Heart left ventricle (tissue), 16 donors: ENCODE measurements around the gene SPECC1. TPM values are rescaled to one million over a fixed set of nuclear protein-coding genes. Genes with fewer than 3 reads are reported as not detected.

Experiments used
- ATAC-seq, 4 donors: fragments of 200-7000 bp; cut with Tn5 transposase; one replicate each; pipeline ENCODE4 v1.9.1; 2020 to 2022; ENCODE audit warnings: moderate library complexity in 4 of 4, mild to moderate bottlenecking in 3 of 4, moderate number of reproducible peaks in 1 of 4
- DNase-seq, 5 donors: peaks; one replicate each; pipeline ENCODE4 v3.0.0-alpha.2; 2020
- H3K27ac ChIP-seq, 12 donors: fragments of 200-600 bp; sonication (generic) in 4 of 12; one replicate each; pipeline versions ENCODE4 v1.5.0 to v1.8.0; 2016 to 2022; ENCODE audit warnings: mild to moderate bottlenecking in 2 of 12
- H3K27me3 ChIP-seq, 9 donors: fragments of 200-600 bp; sonication (generic) in 2 of 9; one replicate each; pipeline versions ENCODE4 v1.5.1 to v1.8.0; 2016 to 2022; ENCODE audit warnings: mild to moderate bottlenecking in 3 of 9
- H3K36me3 ChIP-seq, 9 donors: fragments of 200-600 bp; sonication (generic) in 2 of 9; one replicate each; pipeline versions ENCODE4 v1.5.0 to v1.8.0; 2018 to 2022; ENCODE audit warnings: mild to moderate bottlenecking in 2 of 9
- H3K4me1 ChIP-seq, 12 donors: fragments of 200-600 bp; sonication (generic) in 4 of 12; one replicate each; pipeline versions ENCODE4 v1.5.0 to v1.8.0; 2016 to 2022; ENCODE audit warnings: mild to moderate bottlenecking in 3 of 12
- H3K4me3 ChIP-seq, 12 donors: fragments of 200-600 bp; sonication (generic) in 4 of 12; one replicate each; pipeline versions ENCODE4 v1.5.0 to v1.8.0; 2017 to 2022; ENCODE audit warnings: mild to moderate bottlenecking in 9 of 12, moderate library complexity in 4 of 12
- H3K9me3 ChIP-seq, 12 donors: fragments of 200-600 bp; sonication (generic) in 4 of 12; one replicate each; pipeline versions ENCODE4 v1.5.0 to v1.8.0; 2016 to 2022; ENCODE audit warnings: mild to moderate bottlenecking in 1 of 12
- POLR2A ChIP-seq, 2 donors: fragments of 450-650 bp; IDR thresholded peaks; one replicate each; pipeline ENCODE4 v1.6.1; 2017; ENCODE audit warnings: antibody characterized with exemption in 2 of 2, mild to moderate bottlenecking in 2 of 2, moderate library complexity in 2 of 2
- whole genome bisulfite sequencing, 4 donors: extraction: QIAGEN DNeasy Blood & Tissue Kit in 2 of 4; methylation state at CpG; one replicate each; pipeline versions ENCODE4 v1.1.5 to v1.1.7; 2013 to 2018; 5-methylcytosine and 5-hydroxymethylcytosine counted together
- intact Hi-C, 10 donors: fragments of 100-400 bp; cut with DNase I; formaldehyde crosslinking; loops; one replicate each; pipeline versions ENCODE4 v1.11.1 to v1.14.2; 2022
- polyA plus RNA-seq, 2 donors: library from polyadenylated mRNA; stranded (reverse); fragments of 200-250 nt; gene quantifications; one replicate each; pipeline ENCODE4 v1.2.3, GENCODE V29; 2013
- total RNA-seq, 9 donors: library from RNA; depleted of rRNA in 2 of 9; stranded (reverse); fragments of >200 nt in 2 of 9; fragmentation: NEBNext Ultra II Directional in 3 of 9; extraction: Animal tissue kit (Norgen Biotek cat#: 25700) in 3 of 9; gene quantifications; one replicate each; pipeline versions ENCODE4 v1.1.0 to v1.2.4, GENCODE V29; 2016 to 2023
- TF ChIP-seq, protein P1 (sequence below), 12 donors: fragments of 200-600 bp; sonication (generic) in 4 of 12; IDR thresholded peaks; one replicate each; pipeline versions ENCODE4 v1.5.0 to v1.8.0; 2018 to 2022; ENCODE audit warnings: antibody characterized with exemption in 12 of 12, mild to moderate bottlenecking in 5 of 12
- donor health status: ischemic (EF 13 %, LVEDD 7.1; RV severe dilation, severe dysfunction).
- donor health status: healthy with polysubstance abuse.
- donor health status: DM: no; HTN: yes; CAD: no.
- donor health status: DM: no; HTN: no; CAD: no.
- donor health status: ischemic (EF 25% LVEDD 6.9; RV normal size, moderate dysfunction).
- donor health status: ischemic (EF 25% LVEDD 5.7; RV mildly dilated, moderate dysfunction).
- donor health status: healthy.
- donor health status: DM: yes; HTN: yes; CAD: no.
- donor health status: ischemic (EF 35%, LVEDD 5.7; RV mildly dilated, moderate dysfunction).
- donor health status: nonischemic (EF 11% LVEDD 7.7; RV severe dilation, severe dysfunction).
- donor health status: DM: yes; HTN: yes; CAD: no.
- donor health status: PGD.
- donor health status: ischemic (EF 29% LVEDD 5.4; RV normal size, mild dysfunction).
- donor health status: nonischemic (EF 23%, LVEDD 6.1; RV moderate dilation, normal function).

The SPECC1 gene
- total and polyA plus RNA-seq, 11 donors: 3.8 to 18.4 (median 10.6) TPM

GRCh38 chr17:20109076-20109475 is 99.9 kb downstream of the SPECC1 start:
- no peaks in the 10 kb centered on the region for H3K4me1 ChIP-seq
- intact Hi-C loops: no loop called here
- DNase-seq: no peak
- ATAC-seq: no peak
- H3K27me3 ChIP-seq: no peaks in the 10 kb centered on the region
- no peaks in the 10 kb centered on the region for H3K9me3 ChIP-seq
- H3K36me3 ChIP-seq: peaks cover 0 to 29% (median 9%) of the 10 kb centered on the region in 9 donors
- H3K4me3 ChIP-seq: no peak overlapping the region
- H3K27ac ChIP-seq: no peak overlapping the region
- WGBS, 4 donors: 87 to 95% (median 91%) methylated on average over 5 of the region's 5 CpGs
- TF ChIP-seq, protein P1, sequence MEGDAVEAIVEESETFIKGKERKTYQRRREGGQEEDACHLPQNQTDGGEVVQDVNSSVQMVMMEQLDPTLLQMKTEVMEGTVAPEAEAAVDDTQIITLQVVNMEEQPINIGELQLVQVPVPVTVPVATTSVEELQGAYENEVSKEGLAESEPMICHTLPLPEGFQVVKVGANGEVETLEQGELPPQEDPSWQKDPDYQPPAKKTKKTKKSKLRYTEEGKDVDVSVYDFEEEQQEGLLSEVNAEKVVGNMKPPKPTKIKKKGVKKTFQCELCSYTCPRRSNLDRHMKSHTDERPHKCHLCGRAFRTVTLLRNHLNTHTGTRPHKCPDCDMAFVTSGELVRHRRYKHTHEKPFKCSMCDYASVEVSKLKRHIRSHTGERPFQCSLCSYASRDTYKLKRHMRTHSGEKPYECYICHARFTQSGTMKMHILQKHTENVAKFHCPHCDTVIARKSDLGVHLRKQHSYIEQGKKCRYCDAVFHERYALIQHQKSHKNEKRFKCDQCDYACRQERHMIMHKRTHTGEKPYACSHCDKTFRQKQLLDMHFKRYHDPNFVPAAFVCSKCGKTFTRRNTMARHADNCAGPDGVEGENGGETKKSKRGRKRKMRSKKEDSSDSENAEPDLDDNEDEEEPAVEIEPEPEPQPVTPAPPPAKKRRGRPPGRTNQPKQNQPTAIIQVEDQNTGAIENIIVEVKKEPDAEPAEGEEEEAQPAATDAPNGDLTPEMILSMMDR (IDR thresholded peaks at IDR 0.05): no peak

DNA sequence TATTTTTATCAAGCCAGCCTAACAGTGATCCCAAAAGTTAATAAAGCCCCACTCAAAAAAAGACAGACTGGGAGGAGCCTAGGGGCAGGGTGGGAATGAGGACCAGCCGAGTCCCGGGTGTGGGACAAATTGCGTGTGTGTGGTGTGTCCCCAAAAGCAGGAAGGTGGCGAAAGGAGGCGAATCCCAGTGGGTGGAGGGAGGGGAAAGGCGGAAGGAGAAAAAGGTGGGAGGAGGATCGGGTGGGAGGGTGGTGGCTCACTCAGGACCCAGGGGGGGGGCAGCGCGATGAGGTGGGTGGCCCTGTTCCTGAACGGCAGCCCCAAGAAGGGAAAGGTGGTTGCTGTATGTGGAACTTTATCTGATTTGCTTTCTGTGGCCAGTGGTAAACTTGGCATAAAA is 102.4 kb downstream of the SPECC1 start:
- H3K27ac ChIP-seq: no peak overlapping the region
- H3K36me3 ChIP-seq: peaks cover 0 to 29% (median 9%) of the 10 kb centered on the region in 9 donors
- intact Hi-C loops: no loop called here
- ATAC-seq: no peak
- peaks cover 0 to 3% (median 0%) of the 10 kb centered on the region in 12 donors for H3K4me1 ChIP-seq
- H3K4me3 ChIP-seq: no peak overlapping the region
- DNase-seq: no peak
- no peaks in the 10 kb centered on the region for H3K27me3 ChIP-seq
- H3K9me3 ChIP-seq: no peaks in the 10 kb centered on the region
- TF ChIP-seq, protein P1 (IDR thresholded peaks at IDR 0.05): no peak
- no peak for TF ChIP-seq POLR2A (IDR thresholded peaks at IDR 0.05)
- 80 to 85% (median 81%) methylated on average over 10 of the region's 10 CpGs for WGBS, 4 donors

DNA sequence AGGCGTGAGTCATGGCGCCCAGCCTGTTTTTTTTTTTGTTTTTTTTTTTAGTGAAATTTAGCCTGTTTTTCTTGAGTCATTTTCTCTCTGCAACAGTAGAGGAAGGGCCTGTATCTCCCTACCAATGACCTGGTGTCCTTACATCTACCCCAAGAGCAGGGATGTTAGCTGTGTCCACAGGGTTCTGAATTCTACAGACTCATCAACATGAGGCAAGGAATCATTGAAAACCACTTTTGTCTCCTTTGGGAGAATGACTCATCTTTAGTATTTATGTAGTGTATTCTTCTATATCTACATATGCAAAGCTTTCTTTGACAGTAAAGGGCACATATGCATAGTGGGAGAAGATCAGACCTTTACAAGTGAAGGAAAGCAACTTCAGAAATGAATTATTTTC is 105.3 kb downstream of the SPECC1 start:
- peaks cover 0 to 29% (median 9%) of the 10 kb centered on the region in 9 donors for H3K36me3 ChIP-seq
- ATAC-seq (no peak), DNase-seq (no peak)
- H3K4me1 ChIP-seq: peaks cover 0 to 8% (median 0%) of the 10 kb centered on the region in 12 donors
- H3K4me3 ChIP-seq: no peak overlapping the region
- no peaks in the 10 kb centered on the region for H3K27me3 ChIP-seq
- TF ChIP-seq, protein P1 (IDR thresholded peaks at IDR 0.05): no peak
- no peak for TF ChIP-seq POLR2A (IDR thresholded peaks at IDR 0.05)
- no peak overlapping the region for H3K27ac ChIP-seq
- 89 to 96% (median 92%) methylated on average over 2 of the region's 2 CpGs for WGBS, 4 donors
- intact Hi-C loops: no loop called here
- no peaks in the 10 kb centered on the region for H3K9me3 ChIP-seq

DNA sequence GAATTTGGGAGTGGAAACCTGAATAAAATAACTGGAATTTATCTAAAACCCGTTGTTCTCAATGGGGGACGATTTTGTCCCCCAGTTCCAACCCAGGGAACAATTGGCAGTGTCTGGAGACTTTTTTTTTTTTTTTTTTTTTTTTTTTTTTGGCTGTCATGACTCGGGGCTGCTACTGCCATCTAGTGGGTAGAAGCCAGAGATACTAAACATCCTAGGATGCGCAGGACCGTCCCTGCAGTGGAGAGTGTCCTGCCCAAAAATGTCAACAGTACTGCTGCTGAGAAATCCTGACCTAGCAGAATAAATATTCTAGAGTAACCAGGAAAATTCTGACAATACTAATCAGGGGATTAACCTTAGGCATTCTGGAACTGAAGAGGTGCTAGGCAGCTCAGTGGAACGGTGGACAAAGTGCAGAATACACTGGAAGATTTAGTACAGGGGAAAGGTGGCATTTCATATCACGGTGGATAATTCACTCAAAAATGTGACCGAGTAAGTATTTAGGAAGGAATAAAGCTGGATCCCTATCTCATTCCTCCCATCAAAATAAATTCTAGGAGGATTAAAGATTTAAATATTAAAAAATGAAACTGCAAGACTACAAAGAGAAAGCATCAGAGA is 107.6 kb downstream of the SPECC1 start:
- ATAC-seq: peak; percentile 61 to 85 (median 79)
- peak overlapping the region in 1 of 12 donors; percentile 15 for H3K27ac ChIP-seq
- TF ChIP-seq POLR2A (IDR thresholded peaks at IDR 0.05): no peak
- TF ChIP-seq, protein P1 (IDR thresholded peaks at IDR 0.05): peak; percentile 63 to 80 (median 74)
- 17 to 24% (median 20%) methylated on average over 8 of the region's 8 CpGs for WGBS, 4 donors
- peak in 2 of 5 donors; percentile 49 to 56 for DNase-seq
- H3K4me3 ChIP-seq: no peak overlapping the region
- intact Hi-C loops: loop anchor here (1.0 to 5.0 kb wide), 4 partner anchors 109 to 124 kb away; partner anchors contain the start of gene SPECC1 (in 3 of the 10)
- H3K27me3 ChIP-seq: no peaks in the 10 kb centered on the region
- H3K9me3 ChIP-seq: no peaks in the 10 kb centered on the region
- peaks cover 0 to 11% (median 4%) of the 10 kb centered on the region in 12 donors for H3K4me1 ChIP-seq
- H3K36me3 ChIP-seq: peaks cover 0 to 17% (median 0%) of the 10 kb centered on the region in 9 donors
